ENCODE measurements around the gene CCR3.

Gene CCR3

GRCh38 chr3:46242120-46242519 lies at the start of gene CCR3:
Gene CCR3 (plus strand): TSS chr3:46242460. CDS start chr3:46265159, 22,699 bp downstream.
- TF ChIP-seq, protein P1, sequence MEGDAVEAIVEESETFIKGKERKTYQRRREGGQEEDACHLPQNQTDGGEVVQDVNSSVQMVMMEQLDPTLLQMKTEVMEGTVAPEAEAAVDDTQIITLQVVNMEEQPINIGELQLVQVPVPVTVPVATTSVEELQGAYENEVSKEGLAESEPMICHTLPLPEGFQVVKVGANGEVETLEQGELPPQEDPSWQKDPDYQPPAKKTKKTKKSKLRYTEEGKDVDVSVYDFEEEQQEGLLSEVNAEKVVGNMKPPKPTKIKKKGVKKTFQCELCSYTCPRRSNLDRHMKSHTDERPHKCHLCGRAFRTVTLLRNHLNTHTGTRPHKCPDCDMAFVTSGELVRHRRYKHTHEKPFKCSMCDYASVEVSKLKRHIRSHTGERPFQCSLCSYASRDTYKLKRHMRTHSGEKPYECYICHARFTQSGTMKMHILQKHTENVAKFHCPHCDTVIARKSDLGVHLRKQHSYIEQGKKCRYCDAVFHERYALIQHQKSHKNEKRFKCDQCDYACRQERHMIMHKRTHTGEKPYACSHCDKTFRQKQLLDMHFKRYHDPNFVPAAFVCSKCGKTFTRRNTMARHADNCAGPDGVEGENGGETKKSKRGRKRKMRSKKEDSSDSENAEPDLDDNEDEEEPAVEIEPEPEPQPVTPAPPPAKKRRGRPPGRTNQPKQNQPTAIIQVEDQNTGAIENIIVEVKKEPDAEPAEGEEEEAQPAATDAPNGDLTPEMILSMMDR (IDR thresholded peaks at IDR 0.05; ENCODE audit: low read depth, low read length) = no peak
- DNase-seq (ENCODE audit: low read depth in 2 of 2) = no peak
- no peak within 1 kb of the TSS for H3K4me3 ChIP-seq (replicated peaks in 1 of 2; ENCODE audit: low read depth in 2 of 2, low read length in 2 of 2)

GRCh38 chr3:46192939-46193338 lies 49.3 kb upstream of the CCR3 start:
- no peak for DNase-seq (ENCODE audit: low read depth in 2 of 2)
- H3K4me3 ChIP-seq (replicated peaks in 1 of 2; ENCODE audit: low read depth in 2 of 2, low read length in 2 of 2) = no peak overlapping the region
- TF ChIP-seq, protein P1 (IDR thresholded peaks at IDR 0.05; ENCODE audit: low read depth, low read length) = no peak

DNA sequence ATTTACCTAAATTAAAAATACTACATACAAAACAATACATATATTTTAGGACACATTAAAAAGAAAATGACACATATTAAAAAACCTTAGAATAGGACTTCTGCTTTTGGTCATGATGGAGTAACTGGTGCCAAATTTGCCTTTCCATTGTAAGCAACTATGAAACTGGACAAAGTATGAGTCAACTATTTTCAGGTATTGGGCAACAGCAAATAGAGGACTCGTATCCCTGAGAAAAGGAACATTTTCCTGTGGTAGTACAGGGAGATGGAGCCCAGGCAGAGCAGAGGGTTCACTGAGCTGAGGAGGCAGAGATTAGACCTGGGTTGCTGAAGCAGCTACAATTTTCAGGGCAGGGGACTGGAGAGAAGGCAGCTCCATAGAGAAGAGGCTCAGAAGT lies 48.8 kb upstream of the CCR3 start:
- DNase-seq (ENCODE audit: low read depth in 2 of 2) = peak; percentile 5 to 64
- TF ChIP-seq, protein P1 (IDR thresholded peaks at IDR 0.05; ENCODE audit: low read depth, low read length) = no peak
- no peak overlapping the region for H3K4me3 ChIP-seq (replicated peaks in 1 of 2; ENCODE audit: low read depth in 2 of 2, low read length in 2 of 2)

GRCh38 chr3:46194868-46195553 lies 47.2 kb upstream of the CCR3 start:
- TF ChIP-seq, protein P1 (IDR thresholded peaks at IDR 0.05; ENCODE audit: low read depth, low read length) = no peak
- peak in 1 of 2 donors; percentile 13 for DNase-seq (ENCODE audit: low read depth in 2 of 2)
- H3K4me3 ChIP-seq (replicated peaks in 1 of 2; ENCODE audit: low read depth in 2 of 2, low read length in 2 of 2) = no peak overlapping the region

DNA sequence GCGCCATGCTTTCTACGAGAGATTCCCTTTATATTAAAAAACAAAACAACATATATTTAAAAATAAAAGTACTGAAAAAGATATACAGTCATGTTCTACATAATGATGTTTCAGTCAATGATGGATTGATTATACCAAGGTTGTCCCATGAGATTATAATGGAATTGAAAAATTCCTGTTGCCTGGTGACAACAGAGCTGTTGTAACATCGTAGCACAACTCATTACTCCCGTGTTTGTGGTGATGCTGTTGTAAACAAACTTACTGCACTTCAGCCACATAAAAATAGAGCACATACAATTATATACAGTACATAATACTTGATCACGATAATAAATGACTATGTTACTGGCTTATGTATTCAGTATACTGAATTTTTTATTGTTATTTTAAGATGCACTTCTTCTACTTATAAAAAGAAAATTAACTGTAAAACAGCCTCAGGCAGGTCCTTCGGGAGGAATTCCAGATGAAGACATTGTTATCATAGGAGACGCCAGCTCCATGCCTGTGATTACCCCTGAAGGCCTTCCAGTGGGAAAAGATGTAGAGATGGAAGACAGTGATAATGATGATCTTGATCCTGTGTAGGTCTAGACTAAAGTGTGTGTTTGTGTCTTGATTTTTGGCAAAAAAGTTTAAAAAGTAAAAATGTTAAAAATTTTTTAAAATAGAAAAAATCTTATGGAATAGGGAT lies 45.9 kb upstream of the CCR3 start:
- no peak for DNase-seq (ENCODE audit: low read depth in 2 of 2)
- TF ChIP-seq, protein P1 (IDR thresholded peaks at IDR 0.05; ENCODE audit: low read depth, low read length) = no peak
- H3K4me3 ChIP-seq (replicated peaks in 1 of 2; ENCODE audit: low read depth in 2 of 2, low read length in 2 of 2) = no peak overlapping the region

- DNase-seq (ENCODE audit: low read depth in 2 of 2) = no peak
- no peak overlapping the region for H3K4me3 ChIP-seq (replicated peaks in 1 of 2; ENCODE audit: low read depth in 2 of 2, low read length in 2 of 2)
- TF ChIP-seq, protein P1 (IDR thresholded peaks at IDR 0.05; ENCODE audit: low read depth, low read length) = no peak
Observed at GRCh38 chr3:46200211-46200610, 42.0 kb upstream of the CCR3 start.
